H1 (cell line): ENCODE data around the gene LPCAT1. TPM values are rescaled to one million over a fixed set of nuclear protein-coding genes. Genes with fewer than 3 reads are reported as not detected.

Experiments used
- CTCF ChIA-PET: fragments of 300-600 bp; sonication (Branson Sonifier 250); formaldehyde crosslinking; loops from one replicate; lab custom pipeline; 2021; ENCODE audit not compliant: partially characterized antibody; lab: Charles Lee
- POLR2A ChIA-PET: fragments of 300-600 bp; sonication (Branson Sonifier 250); formaldehyde crosslinking; loops from one replicate; lab custom pipeline; 2021; ENCODE audit warnings: inconsistent platforms; ENCODE audit not compliant: partially characterized antibody; lab: Charles Lee
- DNase-seq, 2 experiments: peaks; one replicate each; pipeline versions ENCODE4 v3.0.0 to v3.0.0-alpha.2; 2010 to 2022; ENCODE audit warnings: low spot score in 2 of 2, low read depth in 1 of 2, mixed read lengths in 1 of 2
- FAIRE-seq: peaks from 2 replicates; lab custom pipeline; 2011; peaks lifted over from hg19 to GRCh38; lab: Jason Lieb, UNC
- H2AFZ ChIP-seq: 2 replicates; pipeline ENCODE4 v1.8.1; 2012; ENCODE audit warnings: low read length, inconsistent platforms
- H2AK5ac ChIP-seq: 2 replicates; pipeline ENCODE4 v1.6.1; 2013; ENCODE audit warnings: low read depth, low read length
- H2BK120ac ChIP-seq: replicated peaks from 2 replicates; pipeline ENCODE3; 2013; ENCODE audit warnings: low read depth, low read length, inconsistent platforms
- H2BK12ac ChIP-seq: 2 replicates; pipeline ENCODE4 v1.6.1; 2013; ENCODE audit warnings: low read depth, low read length
- H2BK15ac ChIP-seq: 2 replicates; pipeline ENCODE4 v1.6.1; 2013; ENCODE audit warnings: low read length
- H2BK20ac ChIP-seq: 2 replicates; pipeline ENCODE4 v1.6.1; 2013; ENCODE audit warnings: low read length
- H2BK5ac ChIP-seq: 2 replicates; pipeline ENCODE4 v1.6.1; 2013; ENCODE audit warnings: low read depth, low read length
- H3K14ac ChIP-seq: 2 replicates; pipeline ENCODE4 v1.6.1; 2013; ENCODE audit warnings: inconsistent platforms; ENCODE audit not compliant: insufficient read length
- H3K18ac ChIP-seq: 2 replicates; pipeline ENCODE4 v1.6.1; 2013; ENCODE audit warnings: low read length; ENCODE audit errors: extremely low read depth
- H3K23ac ChIP-seq: 2 replicates; pipeline ENCODE4 v1.6.1; 2013; ENCODE audit warnings: inconsistent platforms; ENCODE audit not compliant: insufficient read length
- H3K23me2 ChIP-seq: 2 replicates; pipeline ENCODE4 v1.6.1; 2013; ENCODE audit warnings: low read depth, low read length
- H3K27ac ChIP-seq: 2 replicates; pipeline ENCODE4 v1.6.1; 2011; ENCODE audit warnings: low read depth, low read length, inconsistent platforms
- H3K27me3 ChIP-seq, 4 experiments: replicated peaks in 1 of 4; 1 replicate in 1 of 4; 2 replicates in 3 of 4; pipeline versions ENCODE4 v1.6.1 to v1.8.1; 2011 to 2013; ENCODE audit warnings: low read length in 3 of 4, mild to moderate bottlenecking in 3 of 4, inconsistent platforms in 2 of 4, mixed read lengths in 2 of 4, moderate library complexity in 1 of 4; ENCODE audit not compliant: control insufficient read depth in 3 of 4, insufficient read depth in 3 of 4; ENCODE audit errors: extremely low read depth in 1 of 4
- H3K36me3 ChIP-seq, 4 experiments: 2 replicates each; pipeline versions ENCODE4 v1.6.1 to v1.8.1; 2011 to 2013; ENCODE audit warnings: mild to moderate bottlenecking in 4 of 4, low read length in 3 of 4, moderate library complexity in 2 of 4, control low read depth in 1 of 4, inconsistent platforms in 1 of 4; ENCODE audit not compliant: insufficient read depth in 4 of 4, control insufficient read depth in 2 of 4
- H3K4ac ChIP-seq: replicated peaks from 2 replicates; pipeline ENCODE3; 2013; ENCODE audit warnings: low read length, low read depth, mixed read lengths, inconsistent platforms; ENCODE audit not compliant: insufficient read length
- H3K4me1 ChIP-seq, 4 experiments: replicated peaks in 1 of 4; 1 replicate in 1 of 4; 2 replicates in 3 of 4; pipeline versions ENCODE4 v1.6.1 to v1.8.1; 2011 to 2013; ENCODE audit warnings: low read length in 3 of 4, inconsistent platforms in 2 of 4, mixed read lengths in 1 of 4; ENCODE audit not compliant: insufficient read depth in 4 of 4, control insufficient read depth in 3 of 4
- H3K4me2 ChIP-seq, 2 experiments: 2 replicates each; pipeline versions ENCODE4 v1.6.1 to v1.8.1; 2011 to 2013; ENCODE audit warnings: low read depth in 2 of 2, low read length in 2 of 2, control low read depth in 1 of 2, inconsistent platforms in 1 of 2, mild to moderate bottlenecking in 1 of 2; ENCODE audit not compliant: insufficient read depth in 1 of 2
- H3K4me3 ChIP-seq, 4 experiments: fragments of 200-600, 300-600 bp in 1 of 4; sonication (generic), shearing (Covaris generic), sonication (Bioruptor Twin) in 1 of 4; 2 replicates each; pipeline versions ENCODE4 v1.5.1 to v1.8.1; 2011 to 2016; ENCODE audit warnings: low read length in 4 of 4, low read depth in 3 of 4, control low read depth in 2 of 4, inconsistent platforms in 2 of 4, mild to moderate bottlenecking in 2 of 4, mixed read lengths in 1 of 4, moderate library complexity in 1 of 4; ENCODE audit not compliant: insufficient read depth in 2 of 4; ENCODE audit errors: extremely low read depth in 1 of 4
- H3K56ac ChIP-seq: replicated peaks from 2 replicates; pipeline ENCODE3; 2013; ENCODE audit warnings: low read depth, mild to moderate bottlenecking, mixed read lengths, low read length, inconsistent platforms; ENCODE audit not compliant: insufficient read length
- H3K79me1 ChIP-seq: 2 replicates; pipeline ENCODE4 v1.6.1; 2013; ENCODE audit warnings: low read depth, low read length, control low read depth
- H3K79me2 ChIP-seq, 2 experiments: 2 replicates each; pipeline versions ENCODE4 v1.6.1 to v1.8.1; 2012 to 2013; ENCODE audit warnings: low read length in 2 of 2, mild to moderate bottlenecking in 2 of 2, inconsistent platforms in 1 of 2; ENCODE audit not compliant: insufficient read depth in 2 of 2, control insufficient read depth in 1 of 2
- H3K9ac ChIP-seq, 4 experiments: replicated peaks in 1 of 4; 1 replicate in 1 of 4; 2 replicates in 3 of 4; pipeline versions ENCODE4 v1.6.1 to v1.8.1; 2011 to 2013; ENCODE audit warnings: low read depth in 3 of 4, low read length in 3 of 4, control low read depth in 2 of 4, mild to moderate bottlenecking in 2 of 4, moderate library complexity in 2 of 4, inconsistent platforms in 1 of 4; ENCODE audit errors: extremely low read depth in 1 of 4
- H3K9me3 ChIP-seq, 2 experiments: 2 replicates each; pipeline versions ENCODE4 v1.6.1 to v1.8.1; 2012 to 2013; ENCODE audit warnings: mild to moderate bottlenecking in 2 of 2, moderate library complexity in 2 of 2, control low read depth in 1 of 2, inconsistent platforms in 1 of 2, low read depth in 1 of 2, low read length in 1 of 2, mixed read lengths in 1 of 2; ENCODE audit not compliant: insufficient read depth in 2 of 2
- H4K20me1 ChIP-seq, 2 experiments: replicated peaks in 1 of 2; 2 replicates each; pipeline versions ENCODE3 to v1.8.1; 2011 to 2013; ENCODE audit warnings: inconsistent platforms in 2 of 2, low read length in 2 of 2, mild to moderate bottlenecking in 1 of 2; ENCODE audit not compliant: insufficient read depth in 2 of 2, control insufficient read depth in 1 of 2
- H4K5ac ChIP-seq: 2 replicates; pipeline ENCODE4 v1.6.1; 2013; ENCODE audit warnings: low read length, low read depth, mixed read lengths, inconsistent platforms; ENCODE audit not compliant: insufficient read length
- H4K8ac ChIP-seq: 2 replicates; pipeline ENCODE4 v1.8.0; 2013; ENCODE audit warnings: mild to moderate bottlenecking, moderate library complexity, low read length, inconsistent platforms; ENCODE audit not compliant: insufficient read depth; ENCODE audit errors: extremely low read depth
- H4K91ac ChIP-seq: replicated peaks from 2 replicates; pipeline ENCODE3; 2013; ENCODE audit warnings: low read length, mixed read lengths, inconsistent platforms; ENCODE audit not compliant: insufficient read length
- E2F6 ChIP-seq: IDR thresholded peaks from 2 replicates; pipeline ENCODE4 v1.6.1; 2012; ENCODE audit warnings: inconsistent platforms
- MAX ChIP-seq: IDR thresholded peaks from 2 replicates; pipeline ENCODE4 v1.6.1; 2012; ENCODE audit warnings: inconsistent platforms
- POLR2A ChIP-seq, 2 experiments: IDR thresholded peaks; 1 replicate in 1 of 2; 2 replicates in 1 of 2; pipeline ENCODE4 v1.6.1; 2011; ENCODE audit warnings: low read depth in 2 of 2, low read length in 2 of 2, mild to moderate bottlenecking in 2 of 2; ENCODE audit errors: control extremely low read depth in 1 of 2
- TBP ChIP-seq: IDR thresholded peaks from 2 replicates; pipeline ENCODE4 v1.6.1; 2011; ENCODE audit warnings: low read depth, low read length, improper control_type of control experiment
- WGBS, 2 experiments: shearing (Covaris generic) in 1 of 2; methylation state at CpG; one replicate each; pipeline versions ENCODE4 v1.1.6 to v1.1.7; 2013 to 2015; ENCODE audit warnings: low lambda C conversion rate in 2 of 2, mixed read lengths in 2 of 2, inconsistent platforms in 1 of 2, low coverage in 1 of 2, missing lambda C conversion rate in 1 of 2; ENCODE audit not compliant: insufficient replicate concordance in 2 of 2, insufficient coverage in 1 of 2, insufficient read length in 1 of 2; ENCODE audit errors: extremely low coverage in 1 of 2, missing lambda C conversion rate in 1 of 2; 5-methylcytosine and 5-hydroxymethylcytosine counted together
- polyA plus RNA-seq, 7 experiments: library from polyadenylated mRNA; depleted of rRNA in 3 of 7; stranded (reverse) in 5 of 7; unstranded in 2 of 7; fragments of >200 nt in 5 of 7; fragments of 200-250 nt in 2 of 7; gene quantifications; 1 replicate in 5 of 7; 2 replicates in 1 of 7; 4 replicates in 1 of 7; pipeline versions ENCODE4 v1.2.1 to v1.2.3, GENCODE V29; 2011 to 2013; ENCODE audit warnings: missing spikeins in 2 of 7, mixed read lengths in 2 of 7
- total RNA-seq: library from RNA; stranded (reverse); fragmentation: NEBNext Ultra II Directional; extraction: Animal tissue kit (Norgen Biotek cat#: 25700); gene quantifications from 2 replicates; pipeline ENCODE4 v1.2.1, GENCODE V29; 2021

Gene LPCAT1
- total and polyA plus RNA-seq, 2 of the 8 experiments (the other 6 are each of a cell fraction or from before 2014, with no cell fraction given), result 107 to 260 TPM

- 50% methylated on average over 30 of the region's 30 CpGs; no CpG with 5 or more reads in 1 of the 2 experiments for WGBS, 2 experiments
- TF ChIP-seq MAX, result peak; percentile 79
- peak in 1 of 2 experiments; percentile 24; a peak in 1 of 3 replicates for TF ChIP-seq POLR2A (IDR thresholded peaks at IDR 0.05; ENCODE audit: control extremely low read depth in 1 of 2, low read depth in 2 of 2, low read length in 2 of 2)
- TF ChIP-seq TBP, result no peak
- TF ChIP-seq E2F6, result 0 out of 2 replicates have a peak, but pooled peaks have one; percentile 44
- Histone ChIP-seq H4K5ac (peak overlapping the region; percentile 92), H3K9ac (peak overlapping the region in 3 of 4 experiments; percentile 43 to 71 (median 55); a peak in 6 of 7 replicates), H2AFZ (no peak overlapping the region), H2BK12ac (peak overlapping the region; percentile 97), H2BK120ac (peak overlapping the region; percentile 81), H4K8ac (peak overlapping the region; percentile 88), H3K23me2 (0 out of 2 replicates have a peak, but pooled peaks cover 7% of the 10 kb centered on the region), H3K27me3 (no peaks in the 10 kb centered on the region), H3K14ac (peak overlapping the region; percentile 35), H4K20me1 (peaks cover 10 to 33% of the 10 kb centered on the region in 2 experiments), H2BK20ac (peak overlapping the region; percentile 99), H2BK5ac (peak overlapping the region; percentile 100), H3K4ac (peak overlapping the region; percentile 90), H3K79me2 (peaks cover 32 to 86% of the 10 kb centered on the region in 2 experiments), H3K9me3 (no peaks in the 10 kb centered on the region), H3K4me1 (peaks cover 17 to 70% (median 58%) of the 10 kb centered on the region in 4 experiments), H3K4me3 (peak overlapping the region in 3 of 4 experiments; percentile 17 to 46 (median 24); a peak in 6 of 8 replicates), H3K27ac (peak overlapping the region; percentile 85), H2AK5ac (peak overlapping the region; percentile 94), H3K23ac (peak overlapping the region; percentile 42), H3K79me1 (peaks cover 26% of the 10 kb centered on the region), H3K18ac (peak overlapping the region; percentile 100), H3K36me3 (peaks cover 8 to 52% (median 15%) of the 10 kb centered on the region in 4 experiments), H4K91ac (peak overlapping the region; percentile 99), H3K56ac (peak overlapping the region; percentile 75), H2BK15ac (peak overlapping the region; percentile 81; the same call in 1 of the 2 replicates), H3K4me2 (peak overlapping the region; percentile 48 to 64)
- ChIA-PET CTCF (interaction anchor here (0.9 to 4.2 kb wide), 9 partner anchors 7 to 140 kb away, joined by 3 to 34 read pairs (median 3); no protein-coding TSS in a partner anchor), POLR2A (interaction anchor here (0.7 to 3.9 kb wide), 20 partner anchors 8 to 359 kb away, joined by 3 to 54 read pairs (median 4); partner anchors contain the start of gene LPCAT1)
- no peak for FAIRE-seq
- DNase-seq, result no peak
Measured at GRCh38 chr5:1514027-1514818, 9.5 kb downstream of the LPCAT1 start.
